Amniotic epithelial cell (primary cell): ENCODE data around the gene MYRF.

Experiments used
- DNase-seq: peaks from one replicate; pipeline ENCODE4 v3.0.0-alpha.2; 2010; ENCODE audit warnings: low read depth

The MYRF gene

GRCh38 chr11:61718621-61719302 lies 33.7 kb upstream of the MYRF start:
- peak; percentile 51 for DNase-seq

- no peak for DNase-seq
Measured at GRCh38 chr11:61719978-61720377, 32.5 kb upstream of the MYRF start.

GRCh38 chr11:61720597-61720996 lies 31.8 kb upstream of the MYRF start:
- DNase-seq: no peak

- no peak for DNase-seq
Measured at GRCh38 chr11:61724437-61724836, 28.0 kb upstream of the MYRF start.

- peak; percentile 52 for DNase-seq
Measured at GRCh38 chr11:61725781-61726231, 26.6 kb upstream of the MYRF start.

- DNase-seq: no peak
Measured at GRCh38 chr11:61726775-61727174, 25.7 kb upstream of the MYRF start.

- DNase-seq: no peak
Measured at GRCh38 chr11:61727401-61727811, 25.0 kb upstream of the MYRF start.

- no peak for DNase-seq
Measured at GRCh38 chr11:61728066-61728939, 24.1 kb upstream of the MYRF start.

GRCh38 chr11:61728940-61729219 lies 23.6 kb upstream of the MYRF start:
- peak; percentile 83 for DNase-seq

- DNase-seq: no peak
Measured at GRCh38 chr11:61730240-61730994, 22.0 kb upstream of the MYRF start.

- DNase-seq: no peak
Measured at GRCh38 chr11:61731211-61731951, 21.1 kb upstream of the MYRF start.

- no peak for DNase-seq
Measured at GRCh38 chr11:61731952-61732675, 20.3 kb upstream of the MYRF start.

GRCh38 chr11:61732705-61733104 lies 19.7 kb upstream of the MYRF start:
- DNase-seq: no peak

GRCh38 chr11:61733120-61733978 lies 19.1 kb upstream of the MYRF start:
- DNase-seq: peak; percentile 71

GRCh38 chr11:61734767-61735166 lies 17.7 kb upstream of the MYRF start:
- DNase-seq: no peak

- DNase-seq: no peak
Measured at GRCh38 chr11:61735391-61735790, 17.0 kb upstream of the MYRF start.

- no peak for DNase-seq
Measured at GRCh38 chr11:61736310-61736709, 16.1 kb upstream of the MYRF start.

- no peak for DNase-seq
Measured at GRCh38 chr11:61737131-61737530, 15.3 kb upstream of the MYRF start.

GRCh38 chr11:61737636-61738386 lies 14.6 kb upstream of the MYRF start:
- DNase-seq: no peak

- DNase-seq: no peak
Measured at GRCh38 chr11:61738776-61739175, 13.7 kb upstream of the MYRF start.
